Stimulated activated CD4-positive, alpha-beta T cell treated with anti-CD3 and anti-CD28 coated beads, Interleukin-12 subunit alpha, Interleukin-12 subunit beta, amount 100 ng/mL, for 48 hours (primary cell): Measurements from ENCODE around the gene GNA12.

Experiments used
- DNase-seq, 3 donors: peaks; one replicate each; pipeline ENCODE4 v3.0.0-alpha.2; 2020; ENCODE audit warnings: low read depth in 2 of 3, low spot score in 1 of 3

The GNA12 gene

DNA sequence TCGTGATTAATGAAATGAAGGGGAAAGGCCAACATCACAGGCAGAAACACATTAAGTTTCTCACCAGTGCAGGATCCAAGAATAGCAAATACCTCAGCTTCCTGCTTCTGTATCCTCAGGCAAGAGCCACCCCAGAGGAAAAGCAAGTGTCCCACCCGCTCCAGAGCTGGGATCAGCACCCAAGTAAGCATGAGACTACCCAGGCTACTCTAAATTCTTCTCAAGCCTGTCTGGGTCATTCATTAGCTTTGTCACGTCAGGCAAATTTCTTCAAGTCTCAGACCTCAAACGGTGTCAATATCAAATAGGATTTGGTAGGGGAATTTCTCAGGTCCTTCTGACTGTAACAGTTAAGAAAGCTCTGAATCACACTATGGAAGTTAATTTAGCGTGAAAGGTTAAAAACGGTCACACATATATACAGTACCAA is 59.0 kb downstream of the GNA12 start:
- DNase-seq, result no peak

DNA sequence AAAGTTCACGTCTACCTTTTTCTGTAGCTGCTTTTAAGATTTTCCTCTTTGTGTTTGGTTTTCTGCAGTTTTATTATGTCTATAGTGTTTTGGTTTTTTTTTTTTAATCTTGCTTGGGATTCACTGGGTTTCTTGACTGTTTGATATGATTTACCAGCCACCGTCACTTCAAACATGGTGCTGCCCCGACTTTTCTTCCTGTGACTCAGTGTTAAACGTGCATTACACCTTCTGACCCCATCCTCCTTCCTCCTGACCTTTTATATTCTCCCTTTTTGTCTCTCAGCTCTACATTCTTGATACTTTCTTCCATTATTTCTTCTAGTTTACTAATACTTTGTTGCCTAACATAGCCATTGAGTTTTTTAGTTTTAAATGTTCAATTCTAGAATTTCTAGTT is 61.5 kb downstream of the GNA12 start:
- DNase-seq, result no peak

GRCh38 chr7:2782121-2782520 is 62.0 kb downstream of the GNA12 start:
- no peak for DNase-seq

GRCh38 chr7:2781636-2782035 is 62.5 kb downstream of the GNA12 start:
- no peak for DNase-seq

DNA sequence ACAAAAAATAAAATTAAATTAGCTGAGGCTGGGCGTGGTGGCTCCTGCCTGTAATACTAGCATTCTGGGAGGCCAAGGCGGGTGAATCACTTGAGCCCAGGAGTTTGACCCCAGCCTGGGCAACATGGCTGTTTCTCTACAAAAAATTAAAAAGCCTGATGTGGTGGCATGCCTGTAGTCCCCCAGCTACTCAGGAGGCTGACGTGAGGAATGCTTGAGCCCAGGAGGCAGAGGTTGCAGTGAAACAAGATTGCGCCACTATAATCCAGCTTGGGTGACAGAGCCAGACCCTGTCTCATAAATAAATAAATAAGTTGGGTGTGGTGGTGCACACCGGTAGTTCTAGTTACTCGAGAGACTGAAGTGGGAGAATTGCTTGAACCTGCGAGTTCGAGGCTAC is 65.1 kb downstream of the GNA12 start:
- no peak for DNase-seq

DNA sequence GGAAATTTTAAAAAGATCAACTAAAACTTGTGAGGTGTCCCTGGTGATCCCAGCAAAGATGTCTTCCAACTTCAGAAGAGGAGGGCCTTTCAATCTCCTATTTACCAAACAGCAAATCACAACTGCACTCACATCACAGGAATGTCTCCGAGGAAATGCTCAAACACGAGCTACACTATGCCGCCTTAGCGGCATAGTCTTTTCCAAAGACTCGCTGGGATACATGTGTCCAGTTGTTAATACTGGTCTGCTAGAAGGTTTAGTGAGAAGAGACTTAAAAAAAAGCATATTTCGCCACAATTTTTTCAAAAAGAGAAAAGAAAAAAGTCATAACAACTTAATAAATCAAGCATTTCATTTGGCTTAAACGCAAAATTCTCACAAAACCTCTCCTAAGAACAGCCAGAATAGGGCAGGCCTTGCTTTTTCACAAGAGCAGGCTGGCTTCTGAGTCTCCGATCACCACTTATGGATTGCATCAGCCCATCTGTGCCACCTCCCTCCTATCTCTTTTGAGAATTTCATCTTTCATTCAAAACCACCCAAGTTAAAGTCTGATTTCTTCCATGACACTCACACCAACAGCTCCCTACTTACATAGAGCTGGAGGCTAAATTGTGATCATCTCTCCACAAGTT is 66.1 kb downstream of the GNA12 start:
- no peak for DNase-seq

DNA sequence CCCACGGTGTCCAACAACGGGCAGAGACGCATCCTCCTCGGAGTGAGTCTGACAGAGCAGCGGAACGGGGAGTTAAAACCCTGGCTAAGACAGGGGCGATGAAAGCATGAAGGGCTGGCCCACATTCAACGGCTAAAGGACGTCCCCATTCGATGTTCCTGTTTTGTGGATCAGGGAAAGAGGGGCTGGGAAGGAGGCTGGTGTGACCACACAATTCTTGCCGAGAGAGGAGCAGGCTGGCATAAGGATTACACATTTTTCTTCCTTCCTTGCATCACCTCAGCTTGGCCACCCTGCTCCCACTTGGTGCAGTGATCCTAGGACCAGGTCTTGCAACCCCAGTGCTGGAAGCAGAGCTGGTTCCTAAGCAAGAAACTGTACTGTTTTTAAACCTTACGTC is 67.7 kb downstream of the GNA12 start:
- DNase-seq, result no peak

DNA sequence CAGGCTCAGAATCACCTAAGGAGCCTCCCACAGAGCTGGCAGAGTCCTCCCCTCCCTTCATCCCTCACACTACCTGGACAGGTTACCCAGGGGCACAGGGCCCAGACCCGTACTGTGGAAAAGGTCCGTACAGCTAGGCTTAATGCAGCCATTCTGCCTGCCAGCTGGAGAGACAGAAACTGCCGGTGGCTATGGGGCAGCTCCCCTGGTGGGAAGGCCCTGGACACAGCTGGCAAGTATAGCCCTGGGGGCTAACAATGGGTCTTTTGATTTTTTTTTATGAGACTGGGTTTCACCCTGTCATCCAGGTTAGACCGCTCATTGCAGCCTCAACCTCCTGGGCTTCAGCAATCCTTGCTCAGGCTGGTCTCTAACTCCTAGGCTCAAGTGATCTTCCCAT is 68.3 kb downstream of the GNA12 start:
- DNase-seq, result no peak

DNA sequence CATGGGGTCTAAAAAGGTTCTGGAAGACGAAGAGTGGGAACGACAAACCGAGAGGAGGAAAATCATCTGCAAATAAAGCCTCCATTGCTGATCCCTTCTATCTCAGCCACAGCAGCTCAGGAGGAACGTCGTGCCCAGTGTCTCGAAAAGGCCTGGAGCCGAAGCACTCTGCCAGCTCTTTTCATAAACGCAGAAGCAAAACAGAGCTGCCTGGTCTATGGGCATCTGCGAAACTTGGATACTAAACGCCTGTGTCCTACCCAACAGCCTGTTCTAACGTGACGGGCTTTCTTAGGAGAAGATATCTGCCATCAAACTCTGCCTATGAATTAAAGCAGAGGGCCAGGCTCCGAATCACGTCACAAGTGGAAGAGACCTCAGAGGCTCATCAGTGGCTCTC is 68.7 kb downstream of the GNA12 start:
- DNase-seq, result no peak

- no peak for DNase-seq
Observed at GRCh38 chr7:2774935-2775334, 69.2 kb downstream of the GNA12 start.

GRCh38 chr7:2774280-2774679 is 69.8 kb downstream of the GNA12 start:
- DNase-seq, result no peak

DNA sequence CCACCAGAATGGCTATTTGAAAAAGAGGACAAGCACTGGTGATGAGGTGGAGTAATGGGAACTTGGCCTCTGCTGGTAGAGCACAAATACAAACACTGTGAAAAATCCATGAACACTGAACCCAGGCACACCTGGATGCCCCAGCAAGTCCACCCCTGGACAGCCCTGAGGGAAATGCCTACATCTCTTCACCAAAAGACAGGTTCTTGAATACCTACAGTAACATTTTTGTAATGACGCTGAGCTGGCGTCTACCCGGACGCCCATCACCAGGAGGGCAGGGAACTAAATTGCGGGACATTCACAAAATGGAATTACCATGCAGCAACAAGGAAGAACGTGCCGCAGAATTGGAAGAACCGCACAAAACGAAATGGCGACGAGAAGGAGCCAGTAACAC is 70.5 kb downstream of the GNA12 start:
- no peak for DNase-seq

DNA sequence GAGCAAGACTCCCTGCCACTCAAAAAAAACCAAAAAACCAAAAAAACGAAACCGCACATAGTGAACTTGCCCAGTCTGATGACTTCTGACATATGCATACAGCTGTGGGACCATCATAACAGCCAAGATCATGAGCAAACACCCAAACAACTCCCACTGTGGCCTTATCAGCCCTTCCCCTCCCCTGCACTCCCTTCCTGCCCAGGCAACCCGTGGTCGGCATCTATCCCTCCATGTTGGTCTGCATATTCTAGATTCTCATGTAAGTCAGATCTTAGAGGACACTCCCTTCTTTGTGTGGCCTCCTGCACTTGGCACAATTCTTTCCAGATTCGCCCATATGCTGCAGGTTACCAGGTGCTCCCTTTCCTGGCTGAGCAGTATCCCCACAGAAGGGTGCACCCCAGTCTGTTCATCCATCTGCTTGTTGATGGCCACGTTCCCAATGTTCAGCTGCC is 72.8 kb downstream of the GNA12 start:
- no peak for DNase-seq

GRCh38 chr7:2764621-2765020 is 79.5 kb downstream of the GNA12 start:
- no peak for DNase-seq

DNA sequence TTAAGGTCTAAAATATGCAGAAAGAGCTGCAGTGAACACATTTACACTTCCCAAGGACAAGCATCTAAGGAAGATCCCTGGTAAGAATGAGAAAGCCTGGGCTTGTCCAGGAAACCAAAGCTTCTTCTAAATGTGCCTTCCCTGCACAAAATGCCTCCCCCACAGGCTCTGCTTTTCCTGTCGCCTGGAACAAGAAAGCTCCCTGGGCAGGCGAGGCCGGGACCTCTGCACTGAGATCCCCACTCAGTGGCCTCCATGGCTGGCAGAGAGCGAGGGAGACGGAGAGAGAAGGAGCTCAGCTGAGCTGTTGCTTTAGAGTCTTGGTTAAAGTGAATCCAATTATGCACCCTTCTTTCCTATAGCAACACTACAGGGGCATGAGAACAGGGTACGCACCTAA is 80.5 kb downstream of the GNA12 start:
- DNase-seq, result no peak

GRCh38 chr7:2761801-2762497 is 82.2 kb downstream of the GNA12 start:
- DNase-seq, result no peak

DNA sequence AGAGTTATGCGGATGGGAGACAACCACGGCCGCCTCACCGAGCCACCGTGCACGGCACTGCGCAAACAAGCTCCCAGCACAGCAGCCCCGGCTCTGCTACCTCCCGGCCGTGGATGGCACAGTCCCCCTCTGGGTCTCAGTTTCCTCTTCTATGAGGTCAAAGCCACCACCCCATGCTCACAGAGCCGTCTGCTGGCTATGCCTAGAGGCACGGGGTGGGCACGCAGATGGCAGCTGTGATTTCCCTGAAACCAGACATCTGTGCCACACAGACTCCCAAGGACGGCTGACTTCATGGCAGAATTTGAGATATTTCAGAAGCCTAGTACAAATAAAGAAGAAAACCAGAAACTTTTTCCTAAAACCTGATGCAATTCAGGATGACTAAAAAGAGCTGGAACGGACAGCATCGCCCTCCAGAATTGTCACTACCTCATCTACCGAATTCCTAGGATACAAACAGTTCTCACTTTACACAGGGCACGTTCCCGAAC is 82.9 kb downstream of the GNA12 start:
- DNase-seq, result no peak

- no peak for DNase-seq
Observed at GRCh38 chr7:2760098-2760889, 83.8 kb downstream of the GNA12 start.

DNA sequence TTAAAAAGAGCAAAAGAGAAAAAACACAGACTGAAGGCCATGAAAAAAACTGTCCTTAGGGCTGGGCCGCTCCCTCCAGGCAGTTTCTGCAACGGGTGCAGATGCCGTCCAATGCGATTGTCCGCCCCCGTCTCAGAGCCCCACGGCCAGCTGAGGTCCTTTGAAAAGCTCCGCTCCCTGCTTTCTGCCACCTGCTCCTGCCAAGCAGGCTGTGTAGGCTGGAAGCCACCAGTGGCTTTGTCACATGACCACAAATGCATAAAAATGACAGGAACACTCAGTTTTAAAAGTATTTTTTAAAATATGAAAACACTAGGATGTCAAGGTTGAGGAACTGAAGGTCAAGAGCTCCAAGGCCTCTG is 84.4 kb downstream of the GNA12 start:
- DNase-seq, result no peak

- DNase-seq, result no peak
Observed at GRCh38 chr7:2758673-2759616, 85.2 kb downstream of the GNA12 start.
